Right lobe of liver (tissue), 6 donors: ENCODE measurements around the gene FNDC10. TPM values are rescaled to one million over a fixed set of nuclear protein-coding genes. Genes with fewer than 3 reads are reported as not detected.

ENCODE experiments used
- ATAC-seq, 4 donors: fragments of 200-7000 bp; cut with Tn5 transposase; one replicate each; pipeline ENCODE4 v1.9.1; 2020; ENCODE audit warnings: mild to moderate bottlenecking in 4 of 4, moderate library complexity in 4 of 4
- DNase-seq, 3 donors: peaks; one replicate each; pipeline ENCODE4 v3.0.0-alpha.2; 2020
- H3K27ac ChIP-seq, 3 donors: fragments of 200-600 bp; one replicate each; pipeline ENCODE4 v1.8.0; 2022
- H3K27me3 ChIP-seq, 2 donors: fragments of 200-600 bp; one replicate each; pipeline ENCODE4 v1.8.0; 2022
- H3K36me3 ChIP-seq, 4 donors: fragments of 200-600 bp; sonication (generic) in 1 of 4; one replicate each; pipeline versions ENCODE4 v1.5.1 to v1.8.0; 2017 to 2022; ENCODE audit warnings: control low read depth in 1 of 4
- H3K4me1 ChIP-seq, 4 donors: fragments of 200-600 bp; sonication (generic) in 1 of 4; one replicate each; pipeline versions ENCODE4 v1.5.1 to v1.8.0; 2017 to 2022; ENCODE audit warnings: control low read depth in 1 of 4
- H3K4me3 ChIP-seq, 3 donors: fragments of 200-600 bp; one replicate each; pipeline ENCODE4 v1.8.0; 2022
- H3K9me3 ChIP-seq, 4 donors: fragments of 200-600 bp; sonication (generic) in 1 of 4; one replicate each; pipeline versions ENCODE4 v1.5.1 to v1.8.0; 2017 to 2022; ENCODE audit warnings: control low read depth in 1 of 4
- CTCF ChIP-seq, 4 donors: fragments of 200-600 bp in 3 of 4; fragments of 450-650 bp in 1 of 4; IDR thresholded peaks; one replicate each; pipeline versions ENCODE4 v1.5.1 to v1.8.0; 2016 to 2022; ENCODE audit warnings: antibody characterized with exemption in 4 of 4, mild to moderate bottlenecking in 2 of 4
- POLR2A ChIP-seq: fragments of 450-650 bp; IDR thresholded peaks from one replicate; pipeline ENCODE4 v1.6.1; 2017; ENCODE audit warnings: antibody characterized with exemption, mild to moderate bottlenecking
- WGBS: methylation state at CpG from one replicate; pipeline ENCODE4 v1.1.6; 2018; ENCODE audit warnings: low coverage, low lambda C conversion rate; ENCODE audit not compliant: insufficient coverage; ENCODE audit errors: missing lambda C conversion rate; 5-methylcytosine and 5-hydroxymethylcytosine counted together
- intact Hi-C, 2 donors: fragments of 100-400 bp; cut with DNase I; formaldehyde crosslinking; loops; one replicate each; pipeline versions ENCODE4 v1.11.2 to v1.14.1; 2022
- total RNA-seq, 6 experiments: library from RNA; depleted of rRNA in 2 of 6; stranded (reverse); fragments of >200 nt in 2 of 6; fragmentation: NEBNext Ultra II Directional in 3 of 6; extraction: Animal tissue kit (Norgen Biotek cat#: 25700) in 3 of 6; gene quantifications; one replicate each; pipeline versions ENCODE4 v1.1.0 to v1.2.4, GENCODE V29; 2016 to 2023
- donor health status: DM: no; HTN: yes; CAD: no.
- donor health status: DM: no; HTN: no; CAD: no.
- donor health status: DM: no; HTN: no; CAD: no.
- donor health status: DM: no; HTN: yes; CAD: no.
- donor health status: DM: no; HTN: yes; CAD: no.

FNDC10 gene
- total RNA-seq, 6 experiments from 2014 or later, result 0.09 to 1.6 (median 0.46) TPM

DNA sequence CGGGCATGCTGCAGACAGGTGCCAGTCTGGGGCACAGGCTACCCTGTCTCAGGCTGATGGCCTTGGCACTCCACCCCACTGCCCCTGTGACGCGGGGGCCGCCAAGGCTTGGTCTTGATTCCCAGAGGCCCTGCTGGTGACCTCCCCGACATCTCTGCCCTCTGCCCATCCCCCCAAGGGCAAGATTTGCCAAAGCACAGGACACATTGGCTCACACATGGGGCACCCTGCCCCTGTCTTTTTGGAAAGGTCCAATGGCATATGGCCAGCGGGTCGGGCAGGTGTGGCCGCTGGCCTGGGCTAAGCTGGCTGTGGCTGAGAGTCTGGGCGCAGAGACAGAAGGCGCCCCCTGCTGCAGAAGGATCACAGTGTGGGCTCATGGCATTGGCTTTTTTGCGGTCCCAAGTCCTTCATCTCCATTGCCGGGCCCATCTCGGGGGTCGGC lies 20.0 kb upstream of the FNDC10 start:
- DNase-seq, result peak in 2 of 3 donors; percentile 61 to 91
- no peak overlapping the region for H3K27ac ChIP-seq
- intact Hi-C loops, result loop anchor here in 1 of 2 donors (10.0 kb wide), 1 partner anchor 55 kb away; no protein-coding TSS in a partner anchor
- no CpG with 5 or more reads among the region's 14 CpGs for WGBS
- H3K27me3 ChIP-seq, result no peaks in the 10 kb centered on the region
- H3K4me3 ChIP-seq, result no peak overlapping the region
- H3K36me3 ChIP-seq, result peaks cover 0 to 4% (median 0%) of the 10 kb centered on the region in 4 donors
- peak in 1 of 4 donors; percentile 6 for ATAC-seq
- peaks cover 0 to 13% (median 5%) of the 10 kb centered on the region in 4 donors for H3K4me1 ChIP-seq
- H3K9me3 ChIP-seq, result no peaks in the 10 kb centered on the region
- no peak for TF ChIP-seq POLR2A
- peak in 3 of 4 donors; percentile 8 to 23 (median 12) for TF ChIP-seq CTCF (IDR thresholded peaks at IDR 0.05)

DNA sequence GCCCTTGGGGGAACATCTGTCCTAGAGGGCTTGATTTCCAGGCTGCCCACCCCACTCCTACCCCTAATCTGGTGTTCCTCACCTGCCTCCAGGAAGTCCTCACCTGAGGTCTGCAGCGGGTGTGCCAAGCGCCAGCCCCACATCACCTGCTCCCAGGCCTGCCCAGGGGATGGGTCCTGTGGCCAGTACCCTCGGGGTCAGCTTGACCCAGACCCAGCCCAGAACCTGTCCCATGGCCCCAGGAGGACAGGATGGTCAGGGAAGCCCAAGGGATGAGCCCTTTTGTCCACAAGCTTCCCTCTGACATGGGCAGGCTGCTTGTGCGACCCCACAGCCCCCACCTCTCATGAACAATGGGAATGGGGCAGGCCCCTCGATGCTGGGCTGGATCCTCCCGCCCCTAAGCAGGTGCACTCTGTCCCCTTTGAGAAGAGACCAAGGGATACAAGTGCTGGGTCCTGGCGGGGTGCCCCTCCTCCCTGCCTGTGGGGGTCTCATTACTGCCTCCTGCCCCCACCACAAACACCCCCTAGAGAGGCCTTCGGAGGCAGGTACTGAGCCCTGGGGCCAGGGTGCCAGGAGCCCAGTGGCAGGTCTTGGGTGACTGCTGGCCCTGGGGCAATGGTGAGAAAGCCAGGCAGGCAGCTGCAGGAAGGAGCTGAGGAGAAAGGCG lies 18.6 kb upstream of the FNDC10 start:
- H3K4me3 ChIP-seq, result no peak overlapping the region
- no peaks in the 10 kb centered on the region for H3K27me3 ChIP-seq
- DNase-seq (peak in 1 of 3 donors; percentile 51), ATAC-seq (no peak)
- TF ChIP-seq CTCF (IDR thresholded peaks at IDR 0.05) (no peak), POLR2A (no peak)
- no peaks in the 10 kb centered on the region for H3K9me3 ChIP-seq
- H3K4me1 ChIP-seq, result peaks cover 0 to 26% (median 9%) of the 10 kb centered on the region in 4 donors
- no peaks in the 10 kb centered on the region for H3K36me3 ChIP-seq
- no peak overlapping the region for H3K27ac ChIP-seq
- intact Hi-C loops, result no loop called here
- WGBS, result no CpG with 5 or more reads among the region's 9 CpGs

DNA sequence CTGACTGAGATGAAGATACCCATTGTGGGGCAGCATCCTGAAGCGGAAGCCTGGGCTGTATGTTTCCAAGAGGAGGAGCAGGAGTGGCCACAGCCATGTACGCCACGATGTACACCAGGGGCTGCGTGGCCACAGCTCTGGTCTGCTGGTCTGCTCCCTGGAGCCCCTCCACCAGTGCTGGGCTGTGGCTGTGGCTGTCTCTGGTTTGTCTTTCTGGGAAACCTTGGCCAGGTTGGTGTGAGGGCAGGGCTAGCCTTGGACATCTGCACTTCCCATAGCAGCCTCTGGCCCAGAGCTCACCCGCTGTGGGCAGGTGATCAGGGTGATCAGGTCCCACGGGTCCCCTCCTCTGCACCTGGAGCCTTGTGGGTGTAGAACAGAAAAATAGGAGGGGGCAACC lies 18.0 kb upstream of the FNDC10 start:
- Histone ChIP-seq H3K4me1 (peaks cover 0 to 27% (median 9%) of the 10 kb centered on the region in 4 donors), H3K27ac (no peak overlapping the region), H3K9me3 (no peaks in the 10 kb centered on the region), H3K27me3 (no peaks in the 10 kb centered on the region), H3K36me3 (no peaks in the 10 kb centered on the region), H3K4me3 (no peak overlapping the region)
- WGBS, result 89% methylated on average over 3 of the region's 6 CpGs
- ATAC-seq (no peak), DNase-seq (peak in 1 of 3 donors; percentile 41)
- intact Hi-C loops, result no loop called here
- TF ChIP-seq CTCF (IDR thresholded peaks at IDR 0.05) (no peak), POLR2A (no peak)

- Histone ChIP-seq H3K9me3 (no peaks in the 10 kb centered on the region), H3K4me1 (peaks cover 0 to 27% (median 9%) of the 10 kb centered on the region in 4 donors), H3K4me3 (no peak overlapping the region), H3K36me3 (no peaks in the 10 kb centered on the region), H3K27ac (no peak overlapping the region), H3K27me3 (no peaks in the 10 kb centered on the region)
- no peak for TF ChIP-seq POLR2A
- intact Hi-C loops, result no loop called here
- DNase-seq (peak in 1 of 3 donors; percentile 33), ATAC-seq (no peak)
- WGBS, result 78% methylated on average over 4 of the region's 11 CpGs
These were observed 17.6 kb upstream of the FNDC10 start for GRCh38 chr1:1617516-1617915.

DNA sequence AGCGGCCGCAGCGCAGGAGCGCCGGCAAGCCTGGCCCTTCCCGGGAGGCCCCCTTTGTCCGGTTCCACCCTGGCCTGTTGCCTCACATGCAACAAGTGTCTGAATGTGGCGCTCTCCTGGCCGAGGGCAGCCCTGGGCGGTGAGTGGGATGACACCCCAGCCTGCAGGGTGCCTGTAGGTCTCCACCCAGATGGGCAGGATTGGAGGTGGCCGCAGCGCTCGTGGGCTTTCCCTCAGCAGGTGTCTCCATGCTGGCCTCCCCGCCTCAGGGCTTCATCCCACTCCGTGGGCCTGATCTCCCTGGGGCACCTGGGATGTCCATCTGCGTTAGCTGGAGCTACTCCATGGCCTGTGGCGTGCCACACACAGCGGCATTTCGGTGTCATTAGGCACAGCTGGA lies 16.9 kb upstream of the FNDC10 start:
- Histone ChIP-seq H3K4me3 (peak overlapping the region; percentile 83 to 100 (median 99)), H3K27me3 (no peaks in the 10 kb centered on the region), H3K9me3 (no peaks in the 10 kb centered on the region), H3K4me1 (peaks cover 0 to 27% (median 9%) of the 10 kb centered on the region in 4 donors), H3K27ac (no peak overlapping the region), H3K36me3 (no peaks in the 10 kb centered on the region)
- DNase-seq (peak in 2 of 3 donors; percentile 31 to 60), ATAC-seq (no peak)
- no peak for TF ChIP-seq POLR2A
- TF ChIP-seq CTCF (IDR thresholded peaks at IDR 0.05), result no peak
- intact Hi-C loops, result no loop called here
- no CpG with 5 or more reads among the region's 19 CpGs for WGBS
